HG03175 (cell line): ENCODE measurements around the gene CACNA2D2.

Source experiments
- ATAC-seq: cut with Tn5 transposase; IDR thresholded peaks from one replicate; pipeline ENCODE4 v1.9.1; 2021; ENCODE audit warnings: mild to moderate bottlenecking, moderate library complexity; ENCODE audit not compliant: unreplicated experiment

The CACNA2D2 gene

DNA sequence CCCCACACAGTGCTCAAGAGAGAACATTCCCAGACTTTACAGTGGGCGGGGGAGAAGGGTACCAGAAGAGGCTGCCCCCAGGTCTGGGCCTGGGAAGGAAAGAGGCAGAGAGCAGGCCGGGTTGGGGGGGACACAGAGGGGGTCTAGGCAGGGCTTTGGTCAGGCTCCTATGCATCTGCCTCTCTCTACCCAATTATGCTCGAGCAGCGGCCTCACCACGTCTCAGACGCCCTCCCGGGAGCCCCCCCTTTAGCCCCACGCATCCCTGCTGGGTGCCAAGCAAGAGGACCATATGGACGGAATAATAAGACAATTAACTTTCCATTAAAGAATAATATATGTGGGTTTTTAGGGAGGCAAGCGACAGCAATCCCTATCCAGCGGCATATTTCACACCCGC is 32.8 kb downstream of the CACNA2D2 start:
- no peak for ATAC-seq

GRCh38 chr3:50467919-50468318 is 35.5 kb downstream of the CACNA2D2 start:
- no peak for ATAC-seq

DNA sequence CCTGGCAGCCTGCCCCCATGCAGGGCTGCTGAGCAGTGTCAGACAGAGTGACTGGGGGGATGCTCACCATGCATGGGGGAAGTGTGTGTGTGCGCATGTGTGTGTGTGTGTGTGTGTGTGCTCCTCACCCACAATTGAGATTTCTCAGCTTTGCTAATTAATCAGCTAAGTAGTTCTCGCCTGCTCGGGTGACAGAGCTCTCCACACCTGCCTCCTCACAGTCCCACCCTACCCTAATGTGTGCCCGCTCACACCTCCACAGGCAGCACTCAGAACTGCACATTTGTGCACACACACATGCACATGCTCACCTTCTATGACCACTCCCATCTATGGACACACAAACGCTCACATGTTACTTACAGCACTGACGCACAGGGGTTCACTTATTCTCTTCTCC is 37.3 kb downstream of the CACNA2D2 start:
- ATAC-seq: no peak

DNA sequence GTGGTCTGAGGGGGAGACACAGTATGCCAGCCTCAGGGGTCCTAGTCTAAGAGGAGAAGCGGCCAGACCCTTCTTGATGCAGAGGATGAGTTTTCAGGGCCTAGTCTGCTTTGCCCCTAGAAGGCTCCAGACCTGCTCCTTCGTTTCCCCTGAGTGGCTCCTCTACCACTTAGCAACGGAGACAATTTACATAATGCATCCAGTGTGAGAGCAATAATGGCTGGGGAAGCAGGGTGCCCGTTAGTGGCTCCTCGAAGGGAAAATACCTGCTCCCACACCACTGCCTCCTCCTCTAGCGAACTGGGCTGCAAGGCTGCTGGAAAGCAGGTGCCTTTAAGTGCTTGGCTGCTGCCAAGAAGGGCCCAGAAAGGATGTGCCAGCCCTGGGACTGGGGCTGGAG is 38.9 kb downstream of the CACNA2D2 start:
- no peak for ATAC-seq

DNA sequence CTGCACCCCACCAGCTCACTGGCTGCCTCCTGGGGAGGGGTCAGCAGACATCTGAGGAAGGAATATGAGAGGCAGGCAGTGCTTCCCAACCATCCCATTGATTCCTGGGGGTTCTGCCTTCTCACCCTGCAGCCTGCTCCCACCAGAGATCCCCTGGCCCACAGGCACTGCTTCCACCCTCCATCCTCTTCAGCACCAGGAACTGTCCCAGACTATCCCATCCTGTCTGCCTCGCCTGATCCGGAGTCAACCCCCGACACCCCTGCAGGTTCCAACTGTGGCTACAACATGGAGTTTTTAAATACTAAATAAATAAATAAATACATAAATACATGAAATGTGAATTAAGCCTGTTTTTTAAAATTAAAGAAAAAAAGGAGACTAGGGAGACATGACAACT is 43.6 kb downstream of the CACNA2D2 start:
- no peak for ATAC-seq

DNA sequence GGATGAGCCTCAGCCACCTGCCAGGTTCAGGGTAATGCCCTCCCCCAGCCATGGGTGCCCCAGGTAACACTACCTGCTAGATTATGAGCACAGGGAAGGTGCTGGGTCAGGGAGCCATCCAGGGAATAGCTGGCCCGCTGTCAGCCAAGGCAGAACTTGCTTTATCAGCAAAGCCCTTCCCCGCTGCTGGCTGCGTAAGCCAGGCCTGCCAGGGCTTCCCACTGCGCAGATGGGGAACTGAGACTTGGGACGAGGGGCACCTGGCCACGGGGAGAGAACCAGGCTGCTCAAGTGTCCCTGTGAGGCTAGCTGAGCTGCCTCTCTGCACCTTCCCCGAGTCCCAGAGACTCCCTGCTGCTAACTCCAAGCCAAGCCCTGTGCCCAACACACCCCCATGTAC is 45.4 kb downstream of the CACNA2D2 start:
- ATAC-seq: no peak

DNA sequence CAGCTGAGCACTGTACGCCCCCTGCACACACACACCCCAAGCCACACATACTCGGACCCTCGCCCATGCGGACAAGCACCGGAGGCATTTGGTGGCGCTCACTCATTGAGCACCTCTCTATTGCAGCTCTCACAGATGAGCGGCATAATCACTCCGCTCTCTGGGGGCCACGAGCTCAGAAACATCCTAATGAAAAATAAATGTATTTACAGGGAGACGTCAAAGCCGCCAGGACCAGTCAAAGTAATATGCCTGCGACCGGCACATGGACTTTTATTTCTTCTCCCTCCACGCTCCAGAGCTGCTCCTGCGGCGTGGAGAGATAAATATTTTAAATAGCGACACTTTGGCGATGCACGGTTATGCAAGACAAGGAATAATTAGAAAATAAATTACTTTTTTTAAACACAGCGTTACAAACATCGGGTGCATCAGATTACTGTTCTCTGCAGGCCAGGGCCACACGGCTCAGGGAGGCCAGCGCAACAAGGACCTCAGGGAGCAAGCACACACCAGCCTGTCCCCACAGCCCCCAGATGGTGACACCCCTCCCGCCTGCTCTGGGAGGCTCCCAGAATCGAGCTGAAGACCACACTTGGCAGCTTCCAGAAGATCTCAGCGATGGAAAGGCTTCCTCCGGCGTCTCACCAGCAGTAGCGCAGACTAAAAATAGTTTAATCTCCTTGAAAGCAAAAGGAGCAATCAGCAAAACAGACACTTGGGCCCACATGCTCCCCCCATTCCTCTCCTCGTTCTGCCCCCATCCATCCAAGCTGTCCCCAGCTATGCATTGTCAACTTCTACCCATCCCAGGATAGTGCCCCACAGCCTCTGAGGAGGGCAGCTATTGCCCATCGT is 48.0 kb downstream of the CACNA2D2 start:
- no peak for ATAC-seq

GRCh38 chr3:50454481-50455070 is 48.9 kb downstream of the CACNA2D2 start:
- ATAC-seq: no peak

DNA sequence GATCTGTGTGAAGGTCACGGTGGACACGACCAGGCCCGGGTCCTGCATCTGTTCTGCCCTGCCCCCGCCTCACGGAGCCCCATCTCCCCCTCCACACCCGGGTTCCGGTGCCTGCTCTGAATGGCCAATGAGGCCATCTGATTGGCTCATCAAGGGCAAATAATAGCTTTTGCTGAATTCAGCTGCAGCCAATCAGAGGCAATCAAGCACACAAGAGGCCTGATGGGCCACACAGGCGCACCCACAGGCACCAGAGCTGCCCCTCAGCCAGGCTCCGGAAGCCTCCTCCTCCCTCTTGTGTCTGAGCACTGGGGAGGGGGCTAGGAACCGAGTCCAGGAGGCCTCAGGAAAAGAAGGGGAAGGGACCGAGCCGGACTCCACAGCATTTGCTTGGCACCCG is 49.5 kb downstream of the CACNA2D2 start:
- no peak for ATAC-seq

GRCh38 chr3:50450209-50450921 is 53.1 kb downstream of the CACNA2D2 start:
- no peak for ATAC-seq

GRCh38 chr3:50448752-50449539 is 54.5 kb downstream of the CACNA2D2 start:
- no peak for ATAC-seq

DNA sequence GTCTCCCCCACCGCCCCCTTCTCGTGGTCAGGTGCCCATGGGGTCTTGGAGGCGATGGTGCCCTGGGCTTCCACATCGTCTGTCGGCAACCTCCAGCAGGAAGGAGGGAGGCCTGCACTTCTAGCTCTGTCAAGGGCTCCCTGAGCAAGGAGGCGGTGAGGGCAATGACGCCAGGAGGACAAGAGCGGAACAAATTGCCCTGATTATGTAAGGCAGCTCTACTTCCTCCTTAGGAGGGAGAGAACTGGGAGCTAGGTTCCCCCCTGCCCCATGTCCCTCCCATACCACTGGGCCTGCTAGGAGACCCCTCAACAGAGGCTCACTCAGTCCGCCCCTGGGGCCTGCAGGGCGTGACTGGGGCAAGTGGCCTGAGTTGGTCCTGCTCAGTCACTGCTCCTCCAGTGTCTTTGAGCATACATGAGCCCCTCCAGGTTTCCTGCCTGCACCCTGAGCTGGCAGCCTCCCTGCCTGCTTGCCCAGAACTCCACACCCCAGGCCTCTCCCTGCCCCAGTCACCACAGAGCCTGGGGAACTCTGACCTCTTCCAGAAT is 56.1 kb downstream of the CACNA2D2 start:
- no peak for ATAC-seq

GRCh38 chr3:50445919-50446318 is 57.5 kb downstream of the CACNA2D2 start:
- ATAC-seq: no peak

GRCh38 chr3:50444782-50445181 is 58.7 kb downstream of the CACNA2D2 start:
- ATAC-seq: no peak

DNA sequence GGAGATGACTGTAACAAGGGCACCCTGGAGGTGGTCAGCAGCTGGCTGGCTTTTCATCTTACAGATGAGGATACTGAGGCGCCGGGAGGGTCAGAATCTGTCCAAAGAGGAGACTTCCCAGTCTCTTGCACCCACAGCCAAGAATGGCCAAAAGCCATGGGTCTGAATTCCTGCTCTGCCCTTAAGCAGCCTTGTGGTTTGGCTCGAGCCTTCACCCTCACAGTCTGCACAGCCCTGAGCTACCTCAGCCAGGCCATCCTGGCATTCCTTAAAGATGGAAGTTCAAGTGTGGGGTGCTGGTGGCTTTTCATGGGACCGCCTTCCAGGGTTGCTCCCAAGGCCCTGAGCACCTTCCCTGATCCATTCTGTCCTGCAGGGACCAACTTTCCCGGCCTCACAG is 59.2 kb downstream of the CACNA2D2 start:
- ATAC-seq: no peak

DNA sequence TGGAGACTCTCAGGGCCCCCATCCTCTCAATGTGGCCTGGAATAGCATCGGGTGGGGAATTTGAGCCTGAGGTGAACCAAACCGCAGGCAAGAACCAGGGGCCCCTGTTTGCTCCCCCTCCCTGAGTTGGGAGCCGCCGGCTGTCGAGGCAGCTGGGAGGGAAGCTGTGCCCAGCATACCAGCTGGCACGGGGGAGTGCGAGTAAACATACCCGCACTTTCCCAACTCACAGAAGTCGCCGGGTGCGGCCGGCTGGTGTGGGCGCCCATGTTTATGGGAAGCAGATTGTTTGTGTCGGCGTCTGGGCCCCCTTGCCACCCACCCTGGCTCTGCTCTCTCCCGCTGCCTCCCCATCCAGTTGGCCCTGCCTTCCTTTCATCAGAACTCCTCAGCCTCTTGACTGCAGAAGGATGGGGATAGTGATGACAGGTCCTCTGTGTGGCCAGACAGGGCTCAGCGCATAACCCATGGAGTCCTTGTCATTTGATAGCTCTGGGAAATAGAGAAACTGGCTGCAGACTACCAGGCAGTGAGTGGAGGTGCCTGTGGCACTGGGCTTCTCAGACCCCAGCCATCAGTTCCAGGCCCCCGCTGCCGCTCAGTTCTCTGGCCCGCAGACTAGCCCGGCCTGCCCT is 60.4 kb downstream of the CACNA2D2 start:
- no peak for ATAC-seq

DNA sequence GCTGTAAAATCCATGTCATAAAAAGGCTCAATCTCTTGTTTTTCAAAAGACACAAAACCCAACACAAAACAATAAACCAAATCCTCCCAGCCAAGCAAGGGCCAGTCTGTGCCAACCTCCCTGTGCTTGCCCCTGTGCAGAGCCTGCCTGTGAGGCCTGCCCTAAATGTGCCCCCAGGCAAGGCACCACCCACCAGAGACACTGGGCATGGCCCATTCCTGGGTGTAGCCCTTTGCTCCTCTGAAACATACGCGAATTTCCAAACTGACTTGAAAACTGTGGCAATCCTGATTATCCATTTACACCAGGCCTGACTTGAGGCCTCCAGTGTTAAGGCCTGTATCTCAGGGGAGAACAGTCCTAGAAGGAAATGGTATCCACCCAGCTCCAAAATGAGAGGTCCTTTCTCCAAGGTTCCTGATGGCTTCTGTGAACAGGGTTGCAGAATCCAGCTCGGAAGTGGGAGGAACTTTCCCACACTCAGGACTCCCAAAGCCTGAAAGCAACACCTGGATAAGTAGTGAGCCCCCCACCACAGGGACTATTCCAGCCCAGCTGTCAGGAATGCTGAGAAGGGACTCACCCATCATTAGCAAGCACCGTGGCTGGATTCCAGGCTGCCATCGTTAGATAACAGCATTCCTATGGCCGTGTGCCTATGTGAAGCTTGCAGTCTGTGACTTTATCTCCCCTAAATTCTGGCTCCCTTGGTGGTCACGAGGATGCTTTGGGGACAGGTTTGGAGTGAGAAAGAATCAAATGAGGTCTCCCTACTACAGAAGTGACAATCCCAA is 61.8 kb downstream of the CACNA2D2 start:
- no peak for ATAC-seq

GRCh38 chr3:50436114-50436674 is 67.2 kb downstream of the CACNA2D2 start:
- no peak for ATAC-seq

GRCh38 chr3:50435371-50436113 is 67.9 kb downstream of the CACNA2D2 start:
- no peak for ATAC-seq
